GM23338 (cell line): ENCODE measurements around the gene CDYL. TPM values are rescaled to one million over a fixed set of nuclear protein-coding genes. Genes with fewer than 3 reads are reported as not detected.

Experiments
- ATAC-seq: fragments of 200-7000 bp; cut with Tn5 transposase; 3 replicates; pipeline ENCODE4 v1.9.1; 2020
- DNase-seq: peaks from one replicate; pipeline ENCODE4 v3.0.0-alpha.2; 2015; ENCODE audit warnings: low spot score
- H2AFZ ChIP-seq: fragments of 200-600 bp; sonication (generic); 2 replicates; pipeline ENCODE4 v1.8.0; 2016; ENCODE audit warnings: antibody characterized with exemption, mild to moderate bottlenecking, moderate library complexity
- H3F3A ChIP-seq: fragments of 200-600 bp; sonication (generic); replicated peaks from 2 replicates; pipeline ENCODE4 v1.8.0; 2017; ENCODE audit warnings: antibody characterized with exemption, mixed run types, low read depth
- H3K27ac ChIP-seq: fragments of 200-600 bp; sonication (generic); 2 replicates; pipeline ENCODE4 v1.6.1; 2016; ENCODE audit warnings: low read depth
- H3K27me3 ChIP-seq: fragments of 200-600 bp; sonication (generic); 2 replicates; pipeline ENCODE4 v1.8.0; 2016; ENCODE audit warnings: mild to moderate bottlenecking, mixed run types, moderate library complexity; ENCODE audit not compliant: insufficient read depth
- H3K36me3 ChIP-seq: fragments of 200-600 bp; sonication (generic); 2 replicates; pipeline ENCODE4 v1.8.0; 2016; ENCODE audit warnings: mild to moderate bottlenecking; ENCODE audit not compliant: insufficient read depth
- H3K4me1 ChIP-seq: fragments of 200-600 bp; sonication (generic); 2 replicates; pipeline ENCODE4 v1.8.0; 2016; ENCODE audit warnings: mild to moderate bottlenecking, moderate library complexity; ENCODE audit not compliant: insufficient read depth
- H3K4me2 ChIP-seq: fragments of 200-600 bp; sonication (generic); 2 replicates; pipeline ENCODE4 v1.7.1; 2017; ENCODE audit warnings: mixed run types
- H3K4me3 ChIP-seq: fragments of 200-600 bp; sonication (generic); 2 replicates; pipeline ENCODE4 v1.6.1; 2016; ENCODE audit warnings: mixed run types
- H3K79me2 ChIP-seq: fragments of 200-600 bp; sonication (generic); replicated peaks from 2 replicates; pipeline ENCODE4 v1.8.0; 2017; ENCODE audit warnings: mild to moderate bottlenecking; ENCODE audit not compliant: insufficient read depth
- H3K9me2 ChIP-seq: fragments of 200-600 bp; sonication (generic); 2 replicates; pipeline ENCODE4 v1.8.0; 2017; ENCODE audit not compliant: insufficient read depth
- H4K20me1 ChIP-seq: fragments of 200-600 bp; sonication (generic); replicated peaks from 2 replicates; pipeline ENCODE4 v1.8.0; 2017; ENCODE audit warnings: mild to moderate bottlenecking; ENCODE audit not compliant: insufficient read depth
- H3K27ac Mint-ChIP-seq: 2 replicates; pipeline ENCODE4 v1.8.0; 2020; ENCODE audit warnings: inconsistent platforms, mild to moderate bottlenecking, moderate library complexity, mixed read lengths
- H3K27me3 Mint-ChIP-seq: 3 replicates; pipeline ENCODE4 v1.8.0; 2022; ENCODE audit warnings: low read depth, mild to moderate bottlenecking, moderate library complexity, mixed read lengths, inconsistent platforms; ENCODE audit not compliant: insufficient read depth, poor library complexity
- H3K36me3 Mint-ChIP-seq: 3 replicates; pipeline ENCODE4 v1.8.0; 2021; ENCODE audit warnings: low read depth, mild to moderate bottlenecking, inconsistent platforms, moderate library complexity, mixed read lengths
- H3K4me1 Mint-ChIP-seq: 3 replicates; pipeline ENCODE4 v1.8.0; 2020; ENCODE audit warnings: mild to moderate bottlenecking, inconsistent platforms, mixed read lengths
- H3K4me3 Mint-ChIP-seq: 3 replicates; pipeline ENCODE4 v1.8.0; 2021; ENCODE audit warnings: moderate library complexity, mild to moderate bottlenecking, inconsistent platforms, mixed read lengths
- H3K9me3 Mint-ChIP-seq: 3 replicates; pipeline ENCODE4 v1.8.0; 2020; ENCODE audit warnings: moderate library complexity, mild to moderate bottlenecking, inconsistent platforms, mixed read lengths
- EZH2 ChIP-seq: fragments of 200-600 bp; sonication (generic); IDR thresholded peaks from one replicate; pipeline ENCODE4 v1.8.0; 2017; ENCODE audit warnings: antibody characterized with exemption, mild to moderate bottlenecking, low read depth; ENCODE audit not compliant: unreplicated experiment
- EZH2phosphoT487 ChIP-seq: fragments of 200-600 bp; sonication (generic); IDR thresholded peaks from one replicate; pipeline ENCODE4 v1.8.1; 2018; ENCODE audit warnings: antibody characterized with exemption; ENCODE audit not compliant: unreplicated experiment
- POLR2AphosphoS5 ChIP-seq: IDR thresholded peaks from 2 replicates; pipeline ENCODE4 v1.6.1; 2016; ENCODE audit warnings: antibody characterized with exemption, low read depth
- STAT1 ChIP-seq: IDR thresholded peaks from one replicate; pipeline ENCODE4 v1.6.1; 2016; ENCODE audit warnings: antibody characterized with exemption; ENCODE audit not compliant: unreplicated experiment
- ZNF114 ChIP-seq: fragments of 250-450 bp; sonication (Bioruptor Pico); IDR thresholded peaks from 2 replicates; pipeline ENCODE4 v1.5.0; 2020; ENCODE audit warnings: mild to moderate bottlenecking, moderate library complexity
- polyA plus RNA-seq: library from polyadenylated mRNA; unstranded; fragments of >200 nt; fragmentation: Nextera tagmentation; extraction: Ambion mirVana; gene quantifications from 2 replicates; pipeline ENCODE4 v1.2.1, GENCODE V29; 2016
- total RNA-seq: library from RNA; depleted of rRNA; stranded (reverse); fragments of >200 nt; shearing (Covaris generic); gene quantifications from 2 replicates; pipeline ENCODE4 v1.2.3, GENCODE V29; 2014
- TF ChIP-seq, protein P1 (sequence below): fragments of 250-450 bp; sonication (Bioruptor Pico); IDR thresholded peaks from 2 replicates; pipeline ENCODE4 v1.5.0; 2020; ENCODE audit warnings: mild to moderate bottlenecking, moderate library complexity
- TF ChIP-seq, protein P2 (sequence below): IDR thresholded peaks from 2 replicates; pipeline ENCODE4 v1.6.1; 2016; ENCODE audit warnings: antibody characterized with exemption

Gene CDYL
- total and polyA plus RNA-seq, 2 experiments from 2014 or later = 67.2 to 128 TPM

DNA sequence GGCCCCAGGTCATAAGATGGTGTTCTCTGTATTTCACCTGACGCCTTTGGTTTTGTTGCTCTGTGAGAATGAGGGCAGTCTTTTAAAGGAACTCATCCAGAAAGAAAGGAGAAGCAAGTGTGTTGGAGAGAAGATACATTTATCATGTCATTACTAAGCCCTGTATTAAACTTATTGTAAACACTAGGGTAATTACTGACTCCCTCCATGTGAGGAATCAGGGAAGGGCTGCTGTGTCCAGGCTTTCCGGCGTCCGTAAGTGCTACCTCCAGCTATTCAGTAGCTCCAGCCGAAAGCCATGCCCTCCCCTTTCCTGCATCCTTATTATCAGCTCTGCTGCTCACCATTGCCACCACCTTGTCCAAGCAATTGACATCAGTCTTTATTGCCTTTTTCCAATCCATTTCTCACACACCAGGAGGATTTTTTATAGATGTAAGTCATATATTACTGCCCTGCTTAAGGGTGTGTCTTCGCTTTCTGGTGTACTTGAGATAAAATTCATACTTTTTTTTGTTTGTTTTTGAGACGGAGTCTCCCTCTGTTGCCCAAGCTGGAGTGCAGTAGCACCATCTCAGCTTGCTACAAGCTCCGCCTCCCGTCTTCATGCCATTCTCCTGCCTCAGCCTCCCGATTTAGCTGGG is 133.0 kb downstream of the CDYL start (continued):
- TF ChIP-seq, protein P1, sequence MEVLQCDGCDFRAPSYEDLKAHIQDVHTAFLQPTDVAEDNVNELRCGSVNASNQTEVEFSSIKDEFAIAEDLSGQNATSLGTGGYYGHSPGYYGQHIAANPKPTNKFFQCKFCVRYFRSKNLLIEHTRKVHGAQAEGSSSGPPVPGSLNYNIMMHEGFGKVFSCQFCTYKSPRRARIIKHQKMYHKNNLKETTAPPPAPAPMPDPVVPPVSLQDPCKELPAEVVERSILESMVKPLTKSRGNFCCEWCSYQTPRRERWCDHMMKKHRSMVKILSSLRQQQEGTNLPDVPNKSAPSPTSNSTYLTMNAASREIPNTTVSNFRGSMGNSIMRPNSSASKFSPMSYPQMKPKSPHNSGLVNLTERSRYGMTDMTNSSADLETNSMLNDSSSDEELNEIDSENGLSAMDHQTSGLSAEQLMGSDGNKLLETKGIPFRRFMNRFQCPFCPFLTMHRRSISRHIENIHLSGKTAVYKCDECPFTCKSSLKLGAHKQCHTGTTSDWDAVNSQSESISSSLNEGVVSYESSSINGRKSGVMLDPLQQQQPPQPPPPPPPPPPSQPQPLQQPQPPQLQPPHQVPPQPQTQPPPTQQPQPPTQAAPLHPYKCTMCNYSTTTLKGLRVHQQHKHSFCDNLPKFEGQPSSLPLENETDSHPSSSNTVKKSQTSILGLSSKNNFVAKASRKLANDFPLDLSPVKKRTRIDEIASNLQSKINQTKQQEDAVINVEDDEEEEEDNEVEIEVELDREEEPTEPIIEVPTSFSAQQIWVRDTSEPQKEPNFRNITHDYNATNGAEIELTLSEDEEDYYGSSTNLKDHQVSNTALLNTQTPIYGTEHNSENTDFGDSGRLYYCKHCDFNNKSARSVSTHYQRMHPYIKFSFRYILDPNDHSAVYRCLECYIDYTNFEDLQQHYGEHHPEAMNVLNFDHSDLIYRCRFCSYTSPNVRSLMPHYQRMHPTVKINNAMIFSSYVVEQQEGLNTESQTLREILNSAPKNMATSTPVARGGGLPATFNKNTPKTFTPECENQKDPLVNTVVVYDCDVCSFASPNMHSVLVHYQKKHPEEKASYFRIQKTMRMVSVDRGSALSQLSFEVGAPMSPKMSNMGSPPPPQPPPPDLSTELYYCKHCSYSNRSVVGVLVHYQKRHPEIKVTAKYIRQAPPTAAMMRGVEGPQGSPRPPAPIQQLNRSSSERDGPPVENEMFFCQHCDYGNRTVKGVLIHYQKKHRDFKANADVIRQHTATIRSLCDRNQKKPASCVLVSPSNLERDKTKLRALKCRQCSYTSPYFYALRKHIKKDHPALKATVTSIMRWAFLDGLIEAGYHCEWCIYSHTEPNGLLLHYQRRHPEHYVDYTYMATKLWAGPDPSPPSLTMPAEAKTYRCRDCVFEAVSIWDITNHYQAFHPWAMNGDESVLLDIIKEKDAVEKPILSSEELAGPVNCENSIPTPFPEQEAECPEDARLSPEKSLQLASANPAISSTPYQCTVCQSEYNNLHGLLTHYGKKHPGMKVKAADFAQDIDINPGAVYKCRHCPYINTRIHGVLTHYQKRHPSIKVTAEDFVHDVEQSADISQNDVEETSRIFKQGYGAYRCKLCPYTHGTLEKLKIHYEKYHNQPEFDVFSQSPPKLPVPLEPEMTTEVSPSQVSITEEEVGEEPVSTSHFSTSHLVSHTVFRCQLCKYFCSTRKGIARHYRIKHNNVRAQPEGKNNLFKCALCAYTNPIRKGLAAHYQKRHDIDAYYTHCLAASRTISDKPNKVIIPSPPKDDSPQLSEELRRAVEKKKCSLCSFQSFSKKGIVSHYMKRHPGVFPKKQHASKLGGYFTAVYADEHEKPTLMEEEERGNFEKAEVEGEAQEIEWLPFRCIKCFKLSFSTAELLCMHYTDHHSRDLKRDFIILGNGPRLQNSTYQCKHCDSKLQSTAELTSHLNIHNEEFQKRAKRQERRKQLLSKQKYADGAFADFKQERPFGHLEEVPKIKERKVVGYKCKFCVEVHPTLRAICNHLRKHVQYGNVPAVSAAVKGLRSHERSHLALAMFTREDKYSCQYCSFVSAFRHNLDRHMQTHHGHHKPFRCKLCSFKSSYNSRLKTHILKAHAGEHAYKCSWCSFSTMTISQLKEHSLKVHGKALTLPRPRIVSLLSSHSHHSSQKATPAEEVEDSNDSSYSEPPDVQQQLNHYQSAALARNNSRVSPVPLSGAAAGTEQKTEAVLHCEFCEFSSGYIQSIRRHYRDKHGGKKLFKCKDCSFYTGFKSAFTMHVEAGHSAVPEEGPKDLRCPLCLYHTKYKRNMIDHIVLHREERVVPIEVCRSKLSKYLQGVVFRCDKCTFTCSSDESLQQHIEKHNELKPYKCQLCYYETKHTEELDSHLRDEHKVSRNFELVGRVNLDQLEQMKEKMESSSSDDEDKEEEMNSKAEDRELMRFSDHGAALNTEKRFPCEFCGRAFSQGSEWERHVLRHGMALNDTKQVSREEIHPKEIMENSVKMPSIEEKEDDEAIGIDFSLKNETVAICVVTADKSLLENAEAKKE (CRISPR knock-in tag) = no peak
- TF ChIP-seq EZH2phosphoT487 = no peak
- no peak for TF ChIP-seq STAT1
- TF ChIP-seq POLR2AphosphoS5 = no peak
- TF ChIP-seq EZH2 = no peak

DNA sequence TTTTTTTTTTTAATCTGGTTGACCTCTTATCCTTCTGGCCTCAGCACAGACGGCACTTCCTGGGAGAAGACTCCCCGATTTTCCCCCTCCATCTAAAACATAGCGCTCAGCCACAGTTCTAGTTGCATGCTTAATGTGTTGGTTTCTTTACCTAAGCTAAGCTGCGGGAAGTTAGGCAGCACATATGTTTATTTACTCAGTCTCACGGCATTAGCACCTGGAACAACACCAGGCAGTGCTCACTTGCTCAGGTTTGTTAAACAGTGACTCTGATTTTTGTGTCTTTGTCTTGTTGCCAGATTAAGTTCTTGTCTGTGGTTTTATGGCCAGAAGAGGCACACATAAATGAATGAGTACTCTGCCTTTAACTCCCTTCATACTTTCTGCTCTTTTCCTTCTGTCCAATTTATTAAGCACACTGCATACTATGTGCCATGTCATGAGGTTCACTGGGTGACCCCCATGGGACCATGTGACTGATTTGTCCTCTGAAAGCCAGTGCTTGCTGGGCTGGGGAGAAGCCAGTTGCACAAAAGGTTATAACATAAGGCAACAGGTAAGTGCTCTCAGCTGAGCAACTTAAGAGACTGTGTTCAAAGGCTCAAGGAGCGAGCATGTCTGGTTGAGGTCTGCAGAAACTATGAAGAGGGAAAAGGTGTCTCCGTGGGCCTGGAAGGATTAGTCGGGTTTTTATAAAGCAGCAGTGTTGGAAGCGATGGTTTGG is 134.0 kb downstream of the CDYL start:
- Mint-ChIP-seq H3K4me1 (peaks cover 75% of the 10 kb centered on the region), H3K4me3 (no peak overlapping the region), H3K36me3 (peaks cover 15% of the 10 kb centered on the region), H3K9me3 (no peaks in the 10 kb centered on the region; the same call in 2 of the 3 replicates), H3K27ac (0 out of 2 replicates have a peak overlapping the region, but pooled peaks have one; percentile 6), H3K27me3 (peaks cover 9% of the 10 kb centered on the region)
- Histone ChIP-seq H3K36me3 (no peaks in the 10 kb centered on the region), H3K4me3 (no peak overlapping the region), H3F3A (no peaks in the 10 kb centered on the region), H3K4me2 (no peak overlapping the region; the same call in 1 of the 2 replicates), H3K27me3 (no peaks in the 10 kb centered on the region), H3K9me2 (no peaks in the 10 kb centered on the region), H3K4me1 (peaks cover 62% of the 10 kb centered on the region), H4K20me1 (peaks cover 66% of the 10 kb centered on the region), H3K79me2 (peaks cover 100% of the 10 kb centered on the region), H2AFZ (no peak overlapping the region), H3K27ac (no peak overlapping the region)
- ATAC-seq (no peak), DNase-seq (no peak)
- TF ChIP-seq, protein P2, sequence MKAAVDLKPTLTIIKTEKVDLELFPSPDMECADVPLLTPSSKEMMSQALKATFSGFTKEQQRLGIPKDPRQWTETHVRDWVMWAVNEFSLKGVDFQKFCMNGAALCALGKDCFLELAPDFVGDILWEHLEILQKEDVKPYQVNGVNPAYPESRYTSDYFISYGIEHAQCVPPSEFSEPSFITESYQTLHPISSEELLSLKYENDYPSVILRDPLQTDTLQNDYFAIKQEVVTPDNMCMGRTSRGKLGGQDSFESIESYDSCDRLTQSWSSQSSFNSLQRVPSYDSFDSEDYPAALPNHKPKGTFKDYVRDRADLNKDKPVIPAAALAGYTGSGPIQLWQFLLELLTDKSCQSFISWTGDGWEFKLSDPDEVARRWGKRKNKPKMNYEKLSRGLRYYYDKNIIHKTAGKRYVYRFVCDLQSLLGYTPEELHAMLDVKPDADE = no peak
- TF ChIP-seq EZH2 (no peak), ZNF114 (CRISPR knock-in tag) (no peak)
- TF ChIP-seq, protein P1 (CRISPR knock-in tag) = no peak
